Activated CD4-positive, alpha-beta T cell treated with anti-CD3 and anti-CD28 coated beads, Interleukin-2, Interleukin-6, amounts not matched to agents 100 ng/mL and 50 ng/mL, durations not matched to agents 16 hours and 8 hours (primary cell): Measurements from ENCODE around the gene NFATC3.

Experiments
- DNase-seq: peaks from one replicate; pipeline ENCODE4 v3.0.0-alpha.2; 2020

Gene NFATC3

GRCh38 chr16:68234188-68235107 is 149.3 kb downstream of the NFATC3 start:
- DNase-seq: no peak

- no peak for DNase-seq
Measured at GRCh38 chr16:68235108-68235886, 150.1 kb downstream of the NFATC3 start.

GRCh38 chr16:68235887-68236136 is 150.6 kb downstream of the NFATC3 start, which contains the start of gene ESRP2:
Gene ESRP2 (minus strand): TSS chr16:68236127. CDS start chr16:68236045, 82 bp downstream.
- DNase-seq: no peak

- peak; percentile 39 for DNase-seq
Measured at GRCh38 chr16:68236137-68236825, 151.1 kb downstream of the NFATC3 start.

- DNase-seq: no peak
Measured at GRCh38 chr16:68236826-68237242, 151.7 kb downstream of the NFATC3 start.

GRCh38 chr16:68237243-68238028 is 152.3 kb downstream of the NFATC3 start:
- DNase-seq: peak; percentile 94

GRCh38 chr16:68238029-68238345 is 152.8 kb downstream of the NFATC3 start:
- no peak for DNase-seq

- DNase-seq: no peak
Measured at GRCh38 chr16:68242085-68242484, 156.9 kb downstream of the NFATC3 start.

GRCh38 chr16:68242926-68243858 is 158.0 kb downstream of the NFATC3 start:
- no peak for DNase-seq

- no peak for DNase-seq
Measured at GRCh38 chr16:68244481-68244902, 159.3 kb downstream of the NFATC3 start.

- DNase-seq: peak; percentile 98
Measured at GRCh38 chr16:68244903-68245853, 160.0 kb downstream of the NFATC3 start, which contains the start of gene PLA2G15. Gene PLA2G15 (plus strand): TSS chr16:68245373. CDS start chr16:68245427, 54 bp downstream.

- no peak for DNase-seq
Measured at GRCh38 chr16:68246121-68246520, 161.0 kb downstream of the NFATC3 start.

GRCh38 chr16:68246666-68247065 is 161.5 kb downstream of the NFATC3 start:
- no peak for DNase-seq

GRCh38 chr16:68247400-68247799 is 162.2 kb downstream of the NFATC3 start:
- no peak for DNase-seq

GRCh38 chr16:68247932-68248331 is 162.8 kb downstream of the NFATC3 start:
- no peak for DNase-seq

- DNase-seq: no peak
Measured at GRCh38 chr16:68249371-68249770, 164.2 kb downstream of the NFATC3 start.

- DNase-seq: no peak
Measured at GRCh38 chr16:68250951-68251350, 165.8 kb downstream of the NFATC3 start.

GRCh38 chr16:68251832-68252231 is 166.7 kb downstream of the NFATC3 start:
- DNase-seq: no peak

GRCh38 chr16:68252383-68252782 is 167.2 kb downstream of the NFATC3 start:
- DNase-seq: no peak

- no peak for DNase-seq
Measured at GRCh38 chr16:68253721-68254120, 168.6 kb downstream of the NFATC3 start.
